GM18519 (cell line): Measurements from ENCODE around the gene NRL.
"Not testable (repeated sequence)": the region's sequence is repeated elsewhere in the genome, so short reads cannot be mapped to it uniquely, and the experiment has no call there.

Source experiments
- ATAC-seq: cut with Tn5 transposase; IDR thresholded peaks from one replicate; pipeline ENCODE4 v1.9.1; 2021; ENCODE audit warnings: mild to moderate bottlenecking, moderate library complexity; ENCODE audit not compliant: unreplicated experiment, low FRiP score

Gene NRL

DNA sequence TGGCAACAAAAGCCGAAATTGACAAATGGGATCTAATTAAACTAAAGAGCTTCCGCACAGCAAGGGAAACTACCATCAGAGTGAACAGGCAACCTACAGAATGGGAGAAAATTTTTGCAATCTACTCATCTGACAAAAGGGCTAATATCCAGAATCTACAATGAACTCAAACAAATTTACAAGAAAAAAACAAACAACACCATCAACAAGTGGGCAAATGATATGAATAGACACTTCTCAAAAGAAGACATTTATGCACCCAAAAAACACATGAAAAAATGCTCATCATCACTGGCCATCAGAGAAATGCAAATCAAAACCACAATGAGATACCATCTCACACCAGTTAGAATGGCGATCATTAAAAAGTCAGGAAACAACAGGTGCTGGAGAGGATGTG is 85.1 kb downstream of the NRL start:
- ATAC-seq, result not testable (repeated sequence)
